MM.1S (cell line): Measurements from ENCODE around the gene NCS1.
A peak's percentile ranks its signal among the peaks of the same experiment; 100 is the strongest.

Experiments
- DNase-seq: peaks from one replicate; pipeline ENCODE4 v3.0.0-alpha.2; 2015
- H2AFZ ChIP-seq: fragments of 300-600 bp; sonication (generic); 2 replicates; pipeline ENCODE4 v1.6.0; 2016; ENCODE audit warnings: antibody characterized with exemption, low read length
- H3F3A ChIP-seq: fragments of 300-600 bp; sonication (generic); 2 replicates; pipeline ENCODE4 v1.6.1; 2016; ENCODE audit warnings: mild to moderate bottlenecking, antibody characterized with exemption, low read length, moderate library complexity, mixed read lengths; ENCODE audit not compliant: insufficient read depth
- H3K27ac ChIP-seq: fragments of 300-600 bp; sonication (generic); 2 replicates; pipeline ENCODE4 v1.5.1; 2016; ENCODE audit warnings: mild to moderate bottlenecking, low read length
- H3K27me3 ChIP-seq: fragments of 300-600 bp; sonication (generic); replicated peaks from 2 replicates; pipeline ENCODE4 v1.6.0; 2016; ENCODE audit warnings: low read length; ENCODE audit not compliant: insufficient read depth
- H3K36me3 ChIP-seq: fragments of 300-600 bp; sonication (generic); replicated peaks from 2 replicates; pipeline ENCODE4 v1.6.1; 2016; ENCODE audit warnings: mild to moderate bottlenecking, low read length, mixed read lengths; ENCODE audit not compliant: insufficient read depth
- H3K4me1 ChIP-seq: fragments of 300-600 bp; sonication (generic); 2 replicates; pipeline ENCODE4 v1.6.1; 2016; ENCODE audit warnings: low read length, mixed read lengths
- H3K4me2 ChIP-seq: fragments of 300-600 bp; sonication (generic); 2 replicates; pipeline ENCODE4 v1.6.0; 2016; ENCODE audit warnings: low read depth, low read length
- H3K4me3 ChIP-seq: fragments of 300-600 bp; sonication (generic); 2 replicates; pipeline ENCODE4 v1.5.1; 2016; ENCODE audit warnings: low read length, mixed read lengths
- H3K79me2 ChIP-seq: fragments of 300-600 bp; sonication (generic); 2 replicates; pipeline ENCODE4 v1.6.1; 2016; ENCODE audit warnings: mixed run types, low read length, mixed read lengths
- H3K9ac ChIP-seq: fragments of 300-600 bp; sonication (generic); 2 replicates; pipeline ENCODE4 v1.6.1; 2016; ENCODE audit warnings: low read length, mixed read lengths
- H3K9me2 ChIP-seq: fragments of 300-600 bp; sonication (generic); replicated peaks from 2 replicates; pipeline ENCODE4 v1.6.1; 2016; ENCODE audit warnings: mild to moderate bottlenecking, low read length, mixed read lengths; ENCODE audit not compliant: insufficient read depth
- H3K9me3 ChIP-seq: fragments of 300-600 bp; sonication (generic); replicated peaks from 2 replicates; pipeline ENCODE4 v1.6.1; 2016; ENCODE audit warnings: mild to moderate bottlenecking, low read length, mixed read lengths; ENCODE audit not compliant: insufficient read depth
- H4K20me1 ChIP-seq: fragments of 300-600 bp; sonication (generic); 2 replicates; pipeline ENCODE4 v1.6.1; 2016; ENCODE audit warnings: mild to moderate bottlenecking, low read length, moderate library complexity, mixed read lengths; ENCODE audit not compliant: insufficient read depth
- EZH2 ChIP-seq: fragments of 300-600 bp; sonication (generic); optimal IDR thresholded peaks from 2 replicates; pipeline ENCODE3; 2017; ENCODE audit warnings: low read depth, mild to moderate bottlenecking, antibody characterized with exemption, low read length, mixed read lengths
- EZH2phosphoT487 ChIP-seq: fragments of 300-600 bp; sonication (generic); IDR thresholded peaks from 2 replicates; pipeline ENCODE4 v1.6.1; 2018; ENCODE audit warnings: antibody characterized with exemption, low read length
- TF ChIP-seq, protein P1 (sequence below): fragments of 300-600 bp; sonication (generic); IDR thresholded peaks from 2 replicates; pipeline ENCODE4 v1.5.1; 2016; ENCODE audit warnings: antibody characterized with exemption, low read length, mixed read lengths

NCS1 gene

DNA sequence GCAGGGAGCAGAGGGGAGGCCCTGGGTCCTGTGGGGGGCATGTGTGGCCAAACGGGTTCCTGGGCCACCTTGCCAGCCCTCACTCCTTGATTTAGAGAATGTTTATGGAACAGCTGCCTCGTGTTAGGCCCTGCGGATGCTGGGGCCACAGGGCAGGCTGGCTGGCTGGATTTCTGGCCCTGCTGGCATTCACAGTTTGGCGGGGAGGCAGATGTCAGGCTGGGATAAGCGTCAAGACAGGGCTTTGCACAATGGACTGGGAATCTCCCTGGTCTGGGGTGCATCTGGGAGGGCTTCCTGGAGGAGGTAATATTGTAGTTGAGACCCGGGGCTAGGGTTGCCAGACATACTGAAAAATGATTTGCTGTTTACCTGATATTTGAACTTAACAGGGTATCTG lies 13.8 kb downstream of the NCS1 start:
- no peaks in the 10 kb centered on the region for H4K20me1 ChIP-seq
- no peaks in the 10 kb centered on the region for H3K4me1 ChIP-seq
- H3K9me3 ChIP-seq: no peaks in the 10 kb centered on the region
- TF ChIP-seq, protein P1, sequence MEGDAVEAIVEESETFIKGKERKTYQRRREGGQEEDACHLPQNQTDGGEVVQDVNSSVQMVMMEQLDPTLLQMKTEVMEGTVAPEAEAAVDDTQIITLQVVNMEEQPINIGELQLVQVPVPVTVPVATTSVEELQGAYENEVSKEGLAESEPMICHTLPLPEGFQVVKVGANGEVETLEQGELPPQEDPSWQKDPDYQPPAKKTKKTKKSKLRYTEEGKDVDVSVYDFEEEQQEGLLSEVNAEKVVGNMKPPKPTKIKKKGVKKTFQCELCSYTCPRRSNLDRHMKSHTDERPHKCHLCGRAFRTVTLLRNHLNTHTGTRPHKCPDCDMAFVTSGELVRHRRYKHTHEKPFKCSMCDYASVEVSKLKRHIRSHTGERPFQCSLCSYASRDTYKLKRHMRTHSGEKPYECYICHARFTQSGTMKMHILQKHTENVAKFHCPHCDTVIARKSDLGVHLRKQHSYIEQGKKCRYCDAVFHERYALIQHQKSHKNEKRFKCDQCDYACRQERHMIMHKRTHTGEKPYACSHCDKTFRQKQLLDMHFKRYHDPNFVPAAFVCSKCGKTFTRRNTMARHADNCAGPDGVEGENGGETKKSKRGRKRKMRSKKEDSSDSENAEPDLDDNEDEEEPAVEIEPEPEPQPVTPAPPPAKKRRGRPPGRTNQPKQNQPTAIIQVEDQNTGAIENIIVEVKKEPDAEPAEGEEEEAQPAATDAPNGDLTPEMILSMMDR: no peak
- TF ChIP-seq EZH2phosphoT487 (no peak), EZH2 (no peak)
- H3K9ac ChIP-seq: no peak overlapping the region
- H3F3A ChIP-seq: no peaks in the 10 kb centered on the region
- H2AFZ ChIP-seq: no peak overlapping the region
- no peak for DNase-seq
- H3K27me3 ChIP-seq: peaks cover 93% of the 10 kb centered on the region
- H3K27ac ChIP-seq: no peak overlapping the region
- H3K36me3 ChIP-seq: no peaks in the 10 kb centered on the region
- no peaks in the 10 kb centered on the region for H3K9me2 ChIP-seq
- no peak overlapping the region for H3K4me2 ChIP-seq
- H3K4me3 ChIP-seq: no peak overlapping the region
- no peaks in the 10 kb centered on the region for H3K79me2 ChIP-seq

DNA sequence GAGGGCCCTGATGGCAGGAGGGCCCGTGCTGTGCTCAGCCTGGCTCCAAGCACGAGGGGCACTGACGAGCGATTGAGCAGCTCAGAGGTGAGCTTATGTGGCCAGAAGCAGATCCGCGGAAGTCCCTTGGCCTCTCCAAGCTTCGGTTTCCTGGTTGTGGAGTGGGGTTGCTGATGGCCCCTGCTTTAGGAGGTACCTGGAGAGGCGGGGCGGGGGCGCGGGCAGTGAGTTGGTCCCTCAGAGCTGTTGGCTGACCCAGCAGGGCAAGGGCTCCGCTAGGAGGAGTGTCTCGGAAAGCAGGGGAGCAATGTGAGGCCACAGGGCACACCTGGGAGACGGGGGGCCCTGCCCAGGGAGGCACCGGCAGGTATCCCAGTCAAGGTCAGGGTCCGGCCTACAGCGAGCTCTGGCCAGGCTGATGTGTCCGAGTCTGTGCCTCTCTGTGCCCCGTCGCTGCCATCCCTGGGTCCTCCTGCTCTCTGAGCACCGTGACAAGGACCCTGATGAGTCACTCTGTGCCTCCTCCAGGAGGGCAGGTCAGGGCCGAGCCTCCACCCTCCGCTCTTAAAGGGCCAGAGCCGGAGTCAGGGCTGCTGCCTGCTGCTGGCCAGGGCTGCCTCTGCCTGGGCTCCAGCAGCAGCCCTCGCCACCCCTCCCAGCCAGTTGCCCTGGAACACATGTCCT lies 14.8 kb downstream of the NCS1 start:
- no peak for TF ChIP-seq EZH2
- TF ChIP-seq EZH2phosphoT487: no peak
- TF ChIP-seq, protein P1: no peak
- Histone ChIP-seq H3K9ac (no peak overlapping the region), H3K9me3 (no peaks in the 10 kb centered on the region), H3K27me3 (peaks cover 93% of the 10 kb centered on the region), H3K36me3 (no peaks in the 10 kb centered on the region), H3K4me3 (peak overlapping the region; percentile 40), H3K4me2 (peak overlapping the region; percentile 60), H3F3A (no peaks in the 10 kb centered on the region), H3K4me1 (no peaks in the 10 kb centered on the region), H3K79me2 (no peaks in the 10 kb centered on the region), H3K9me2 (no peaks in the 10 kb centered on the region), H3K27ac (no peak overlapping the region), H4K20me1 (no peaks in the 10 kb centered on the region), H2AFZ (peak overlapping the region; percentile 58; the same call in 1 of the 2 replicates)
- no peak for DNase-seq

DNA sequence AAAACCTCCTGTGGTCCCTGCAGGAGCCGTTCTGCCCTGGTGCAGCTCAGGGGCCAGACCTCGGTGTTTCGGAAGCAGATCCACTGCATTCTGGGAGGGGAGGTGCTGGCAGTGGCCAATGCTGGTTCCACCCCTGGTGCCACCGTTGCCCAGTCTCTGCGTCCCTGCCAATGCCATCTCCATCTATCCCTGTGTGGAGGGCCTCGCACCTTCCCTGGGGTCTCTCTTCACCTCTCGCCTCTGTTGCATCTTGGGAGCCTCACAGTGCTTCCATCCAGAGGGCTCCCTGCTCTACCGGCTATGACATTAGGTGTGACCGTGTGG lies 15.3 kb downstream of the NCS1 start:
- no peak for DNase-seq
- Histone ChIP-seq H3K27me3 (peaks cover 93% of the 10 kb centered on the region), H3K79me2 (no peaks in the 10 kb centered on the region), H3K9me3 (no peaks in the 10 kb centered on the region), H3K9ac (no peak overlapping the region), H3K4me3 (peak overlapping the region; percentile 40), H4K20me1 (no peaks in the 10 kb centered on the region), H3K9me2 (no peaks in the 10 kb centered on the region), H2AFZ (peak overlapping the region; percentile 58; the same call in 1 of the 2 replicates), H3F3A (no peaks in the 10 kb centered on the region), H3K4me1 (no peaks in the 10 kb centered on the region), H3K36me3 (no peaks in the 10 kb centered on the region), H3K4me2 (peak overlapping the region; percentile 60), H3K27ac (no peak overlapping the region)
- TF ChIP-seq, protein P1: no peak
- TF ChIP-seq EZH2phosphoT487: no peak
- TF ChIP-seq EZH2: no peak
